ENCODE data around the gene TMEM61. TPM values are rescaled to one million over a fixed set of nuclear protein-coding genes. Genes with fewer than 3 reads are reported as not detected.
"Not testable (repeated sequence)": the region's sequence is repeated elsewhere in the genome, so short reads cannot be mapped to it uniquely, and the experiment has no call there.

Gene TMEM61
- total RNA-seq, 3 donors from 2014 or later, result 0.32 to 8.3 (median 7.5) TPM

GRCh38 chr1:55021942-55022546 lies 41.6 kb downstream of the TMEM61 start:
- Histone ChIP-seq H3K27me3 (no peaks in the 10 kb centered on the region), H3K36me3 (no peaks in the 10 kb centered on the region), H3K4me3 (no peak overlapping the region), H3K27ac (no peak overlapping the region), H3K4me1 (no peaks in the 10 kb centered on the region), H3K9me3 (no peaks in the 10 kb centered on the region)
- peak in 2 of 3 donors; percentile 81 to 90 for TF ChIP-seq CTCF (IDR thresholded peaks at IDR 0.05)
- no peak for TF ChIP-seq POLR2A (IDR thresholded peaks at IDR 0.05)
- TF ChIP-seq POLR2AphosphoS5 (IDR thresholded peaks at IDR 0.05), result peak in 1 of 3 donors; percentile 12
- intact Hi-C loops (cut with DNase I; ENCODE audit: low total_unique reads), result no loop called here
- peak; percentile 75 to 88 for DNase-seq (ENCODE audit: low spot score in 2 of 2)

GRCh38 chr1:55024163-55024562 lies 43.7 kb downstream of the TMEM61 start:
- intact Hi-C loops (cut with DNase I; ENCODE audit: low total_unique reads); H3K36me3 ChIP-seq; H3K27ac ChIP-seq; H3K27me3 ChIP-seq; H3K4me3 ChIP-seq; DNase-seq (ENCODE audit: low spot score in 2 of 2); H3K4me1 ChIP-seq; H3K9me3 ChIP-seq: not testable (repeated sequence)

GRCh38 chr1:55026682-55027081 lies 46.3 kb downstream of the TMEM61 start:
- H3K9me3 ChIP-seq; H3K27ac ChIP-seq; intact Hi-C loops (cut with DNase I; ENCODE audit: low total_unique reads); H3K36me3 ChIP-seq; H3K4me1 ChIP-seq; H3K27me3 ChIP-seq; H3K4me3 ChIP-seq; DNase-seq (ENCODE audit: low spot score in 2 of 2): not testable (repeated sequence)

GRCh38 chr1:55031098-55031497 lies 50.7 kb downstream of the TMEM61 start:
- H3K4me1 ChIP-seq; intact Hi-C loops (cut with DNase I; ENCODE audit: low total_unique reads); H3K9me3 ChIP-seq; H3K36me3 ChIP-seq; H3K27ac ChIP-seq; H3K27me3 ChIP-seq; DNase-seq (ENCODE audit: low spot score in 2 of 2); H3K4me3 ChIP-seq: not testable (repeated sequence)

- Histone ChIP-seq H3K4me3 (no peak overlapping the region), H3K9me3 (no peaks in the 10 kb centered on the region), H3K36me3 (no peaks in the 10 kb centered on the region), H3K4me1 (no peaks in the 10 kb centered on the region), H3K27me3 (peaks cover 0 to 14% of the 10 kb centered on the region in 2 donors), H3K27ac (no peak overlapping the region)
- DNase-seq (ENCODE audit: low spot score in 2 of 2), result no peak
- TF ChIP-seq CTCF (IDR thresholded peaks at IDR 0.05) (no peak), POLR2A (IDR thresholded peaks at IDR 0.05) (no peak), POLR2AphosphoS5 (IDR thresholded peaks at IDR 0.05) (no peak)
- intact Hi-C loops (cut with DNase I; ENCODE audit: low total_unique reads), result no loop called here
Observed at GRCh38 chr1:55033265-55033614, 52.8 kb downstream of the TMEM61 start.

- no peak for TF ChIP-seq POLR2AphosphoS5 (IDR thresholded peaks at IDR 0.05)
- TF ChIP-seq POLR2A (IDR thresholded peaks at IDR 0.05), result no peak
- TF ChIP-seq CTCF (IDR thresholded peaks at IDR 0.05), result no peak
- no peaks in the 10 kb centered on the region for H3K9me3 ChIP-seq
- no peak for DNase-seq (ENCODE audit: low spot score in 2 of 2)
- no peaks in the 10 kb centered on the region for H3K36me3 ChIP-seq
- intact Hi-C loops (cut with DNase I; ENCODE audit: low total_unique reads), result no loop called here
- no peak overlapping the region for H3K4me3 ChIP-seq
- peaks cover 0 to 21% of the 10 kb centered on the region in 2 donors for H3K27me3 ChIP-seq
- H3K4me1 ChIP-seq, result no peaks in the 10 kb centered on the region
- no peak overlapping the region for H3K27ac ChIP-seq
Observed at GRCh38 chr1:55034476-55035133, 54.2 kb downstream of the TMEM61 start.

Data from breast epithelium (tissue), 4 donors.